GM19193 (cell line): ENCODE measurements around the gene ELOB.

Source experiments
- POLR2A ChIP-seq: IDR thresholded peaks from 4 replicates; pipeline ENCODE4 v1.6.1; 2011; ENCODE audit not compliant: insufficient read depth, insufficient read length; ENCODE audit errors: extremely low read depth

ELOB gene

DNA sequence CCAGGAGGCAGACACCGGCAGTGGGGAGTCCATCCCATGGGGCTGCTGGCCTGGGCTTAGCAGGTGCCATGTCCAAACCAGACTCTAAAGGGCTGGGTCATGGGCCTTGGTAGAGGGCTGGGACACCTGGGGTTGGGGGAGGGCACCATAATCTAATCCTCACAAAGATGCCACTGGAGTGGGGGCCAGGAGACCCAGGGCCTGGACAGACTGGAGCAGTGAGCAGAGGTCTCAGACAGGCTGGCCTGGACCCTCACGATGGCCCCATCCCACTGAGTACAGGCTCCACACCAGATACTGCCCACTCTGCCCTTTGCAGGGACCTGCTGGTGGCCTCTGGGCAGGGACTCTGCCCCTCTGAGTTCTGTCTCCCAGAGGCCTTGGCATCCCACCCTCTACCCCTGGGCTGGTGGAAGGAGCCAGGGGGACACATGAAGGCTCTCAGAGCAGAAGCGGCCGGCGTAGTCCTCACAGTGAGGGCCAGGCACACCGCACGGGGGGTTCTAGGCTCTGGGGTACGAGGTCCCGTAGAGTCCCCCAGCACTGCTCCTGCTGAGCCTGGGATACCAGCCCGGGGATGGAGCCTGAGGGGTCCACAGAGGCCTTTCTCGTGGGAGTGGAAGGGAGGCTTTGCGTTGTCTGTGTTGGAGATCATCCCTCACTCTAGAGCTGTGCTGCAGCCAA is 34.6 kb downstream of the ELOB start:
- TF ChIP-seq POLR2A = no peak

DNA sequence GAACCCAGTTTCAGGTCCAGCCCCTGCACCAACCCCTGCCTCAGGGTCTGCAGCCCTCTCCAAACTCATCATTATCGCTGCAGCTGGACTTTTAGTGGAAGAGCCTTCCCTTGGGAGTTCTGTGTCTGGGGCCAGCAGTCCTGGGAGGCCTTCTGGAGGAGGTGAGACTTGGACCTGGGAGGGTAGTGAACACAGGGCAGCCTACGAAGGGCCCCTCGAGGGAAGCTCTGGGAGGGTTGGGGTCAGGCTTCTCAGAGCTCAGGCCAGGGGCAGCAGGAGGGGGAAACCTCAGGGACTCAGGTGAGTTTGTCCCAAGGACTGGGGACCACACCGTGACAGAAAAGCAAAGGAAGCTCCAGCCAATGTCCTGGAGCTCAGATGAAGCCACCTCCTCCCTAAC is 35.9 kb downstream of the ELOB start:
- TF ChIP-seq POLR2A = no peak

DNA sequence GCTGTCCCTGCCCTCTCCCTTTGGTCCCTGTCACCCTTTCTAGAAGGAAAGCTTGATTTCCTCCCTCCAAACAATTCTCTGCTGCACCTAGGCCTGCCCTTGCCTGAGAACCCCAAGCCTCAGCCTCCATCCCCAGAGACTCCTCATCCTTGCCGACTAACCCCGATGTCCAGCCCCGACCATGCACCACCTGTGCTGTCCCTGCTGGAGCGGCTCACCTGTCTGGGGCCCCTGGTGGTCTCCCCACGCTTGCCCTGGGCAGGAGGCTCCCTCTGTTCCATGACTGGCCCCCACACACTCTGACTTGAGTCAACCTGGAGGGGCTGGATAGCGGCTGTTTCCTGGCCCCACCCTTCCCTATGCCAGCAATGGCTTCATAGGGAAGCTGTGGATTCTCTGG is 36.6 kb downstream of the ELOB start:
- TF ChIP-seq POLR2A = no peak

DNA sequence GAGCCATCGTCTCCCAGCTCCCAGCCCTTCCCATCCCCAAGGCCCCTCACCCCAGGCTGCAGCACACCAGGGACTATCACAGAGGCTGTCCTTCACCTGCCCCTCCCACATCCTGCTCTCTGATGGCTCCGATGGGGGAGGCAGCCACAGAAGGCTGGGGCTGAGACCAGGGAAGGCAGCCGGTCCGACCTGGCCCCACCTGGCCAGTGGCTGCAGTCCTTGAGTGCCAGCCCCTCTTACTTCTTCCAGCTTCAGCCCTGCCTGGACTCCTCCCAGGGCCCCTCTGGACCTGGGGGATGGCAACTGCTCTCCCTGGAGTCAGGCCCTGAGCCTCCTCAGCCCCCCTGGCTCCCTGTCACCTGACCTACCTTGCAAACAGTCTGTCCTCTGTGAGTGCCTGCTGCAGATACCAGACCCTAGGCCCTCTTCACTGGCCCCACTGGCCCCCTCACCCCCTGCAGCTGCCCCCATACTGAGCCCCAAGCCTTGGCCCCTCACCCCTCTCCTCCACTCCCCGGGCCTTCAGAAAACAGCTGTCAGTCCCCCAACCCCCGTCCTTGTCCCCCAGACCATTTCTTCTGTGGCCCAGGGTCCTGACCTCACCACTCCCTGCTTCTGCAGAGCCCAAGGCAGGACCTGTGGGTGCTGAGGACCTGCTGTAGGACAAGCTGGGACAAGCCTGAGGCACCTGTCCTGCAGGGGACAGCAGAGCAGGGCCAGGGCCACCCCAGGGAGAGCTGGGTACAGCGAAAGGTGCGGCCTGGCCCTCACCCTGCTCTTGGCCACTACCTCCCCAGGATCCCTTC is 37.3 kb downstream of the ELOB start:
- no peak for TF ChIP-seq POLR2A

DNA sequence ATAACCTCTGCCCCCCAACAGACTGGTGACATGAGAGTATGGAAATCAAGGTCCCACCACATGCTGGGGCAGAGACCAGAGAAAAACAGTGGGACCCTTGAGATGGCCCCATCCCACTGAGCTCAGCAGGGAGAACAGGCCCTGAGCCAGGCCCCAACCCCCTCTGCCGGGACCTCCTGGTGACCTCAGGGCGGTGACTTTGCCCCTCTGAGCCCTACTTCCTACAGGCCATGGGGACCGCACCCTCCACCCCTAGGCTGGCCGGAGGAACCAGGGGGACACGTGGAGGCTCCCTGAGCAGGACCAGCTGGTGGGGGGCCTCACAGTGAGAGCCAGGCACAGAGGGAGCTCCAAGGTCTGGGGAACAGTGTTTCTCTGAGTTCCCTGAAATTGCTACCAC is 38.5 kb downstream of the ELOB start:
- TF ChIP-seq POLR2A = no peak

DNA sequence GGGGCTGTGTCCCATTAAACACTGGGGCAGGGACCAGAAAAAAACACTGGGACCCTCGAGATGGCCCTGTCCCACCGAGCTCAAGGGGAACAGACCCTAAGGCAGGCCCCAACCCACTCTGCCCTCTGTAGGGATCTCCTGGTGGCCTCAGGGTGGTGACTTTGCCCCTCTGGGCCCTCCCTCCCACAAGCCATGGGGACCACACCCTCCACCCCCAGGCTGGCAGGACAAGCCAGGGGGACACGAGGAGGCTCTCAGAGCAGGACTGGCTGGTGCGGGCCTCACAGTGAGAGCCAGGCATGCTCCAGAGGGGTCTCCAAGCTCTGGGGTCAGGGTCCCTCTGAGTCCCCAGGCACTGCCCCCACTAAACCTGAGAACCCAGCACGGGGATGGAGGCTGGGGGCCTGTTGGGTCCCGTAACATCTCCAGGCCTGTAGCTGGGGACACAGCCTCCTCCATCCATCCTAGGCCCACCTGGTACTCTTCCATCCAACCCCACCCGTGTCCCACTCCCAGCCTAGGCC is 39.1 kb downstream of the ELOB start:
- no peak for TF ChIP-seq POLR2A

DNA sequence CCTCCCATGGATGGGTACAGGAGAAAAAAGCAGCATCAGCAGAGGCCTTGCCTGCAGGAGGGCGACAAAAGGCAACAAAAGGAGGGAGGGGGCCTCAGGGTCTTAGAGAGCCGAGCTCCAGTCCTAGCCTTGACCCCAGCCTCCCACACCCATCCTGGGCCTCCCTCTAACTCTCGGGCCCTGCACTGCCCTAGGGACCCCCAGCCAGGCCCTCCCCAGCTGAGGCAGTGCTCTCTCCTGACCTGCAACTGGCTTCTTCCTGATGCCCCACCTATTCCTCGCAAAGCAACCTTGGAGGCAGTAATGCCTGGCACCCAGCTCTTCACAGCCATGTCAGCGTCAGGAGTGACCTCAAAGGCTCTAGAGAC is 39.9 kb downstream of the ELOB start:
- no peak for TF ChIP-seq POLR2A

DNA sequence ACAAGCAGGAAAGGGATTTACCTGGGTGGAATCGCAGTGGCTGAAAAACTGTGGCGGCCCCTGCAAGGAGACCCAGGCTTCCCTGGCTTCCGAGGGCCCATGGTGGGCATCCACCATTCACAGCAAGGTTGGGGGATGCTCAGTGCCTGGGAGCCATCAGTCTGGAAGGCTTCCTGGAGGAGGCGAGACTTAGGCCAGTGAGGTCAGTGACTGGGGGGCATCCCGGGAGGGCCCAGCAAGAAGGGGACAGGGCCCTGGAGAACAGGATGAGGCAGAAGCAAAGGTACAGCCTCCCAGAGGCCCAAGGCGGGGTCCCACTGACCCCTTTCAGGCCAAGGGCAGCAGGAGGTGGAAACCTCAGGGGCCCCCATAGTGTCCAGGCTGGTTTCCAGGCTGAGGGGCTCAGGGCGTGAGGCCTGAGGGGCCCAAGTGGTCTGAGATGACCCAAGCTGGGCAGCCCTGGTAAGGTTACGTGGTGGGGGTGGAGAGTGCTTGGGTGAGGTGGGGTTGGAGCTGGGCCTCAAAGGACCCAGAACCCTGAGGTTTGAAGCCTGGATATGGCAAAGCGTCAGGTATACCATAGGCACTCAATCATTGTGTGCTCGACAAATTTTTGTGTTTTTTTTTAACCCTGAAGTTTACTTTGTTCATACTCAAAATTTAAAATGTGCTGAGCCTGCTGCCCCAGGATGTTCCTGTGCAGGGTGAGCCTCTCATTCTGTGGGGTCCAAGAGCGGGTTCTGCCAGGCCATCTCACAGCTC is 40.4 kb downstream of the ELOB start:
- TF ChIP-seq POLR2A = no peak

DNA sequence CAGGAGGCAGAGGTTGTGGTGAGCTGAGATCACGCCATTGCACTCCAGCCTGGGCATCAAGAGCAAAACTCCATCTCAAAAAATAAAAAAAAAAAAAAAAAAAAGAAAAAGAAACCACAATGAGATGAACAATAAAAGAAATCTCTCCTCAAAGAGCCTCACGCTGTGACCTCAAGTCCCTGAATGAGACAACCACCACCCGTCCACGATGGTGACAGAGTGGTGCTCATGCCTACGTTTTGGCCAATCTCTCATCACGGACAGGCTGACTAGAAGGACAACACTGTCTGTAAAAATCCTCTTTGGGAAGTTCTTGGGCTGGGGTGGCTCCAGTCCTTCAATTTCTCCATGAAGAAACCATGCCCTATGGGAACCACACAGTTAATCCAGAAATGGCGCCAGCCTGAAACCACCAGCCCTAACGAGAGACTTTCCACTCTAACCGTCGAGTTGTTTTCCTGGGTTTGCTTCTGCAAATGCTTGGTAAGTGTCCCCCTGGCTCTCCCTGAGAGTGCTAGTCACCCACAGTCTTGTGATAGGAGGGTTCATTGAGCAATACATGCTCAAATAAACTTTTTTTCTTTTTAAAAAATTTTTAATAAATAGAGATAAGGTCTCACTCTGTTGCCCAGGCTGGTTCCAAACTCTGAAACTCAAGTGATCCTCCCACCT is 42.1 kb downstream of the ELOB start:
- TF ChIP-seq POLR2A = no peak

DNA sequence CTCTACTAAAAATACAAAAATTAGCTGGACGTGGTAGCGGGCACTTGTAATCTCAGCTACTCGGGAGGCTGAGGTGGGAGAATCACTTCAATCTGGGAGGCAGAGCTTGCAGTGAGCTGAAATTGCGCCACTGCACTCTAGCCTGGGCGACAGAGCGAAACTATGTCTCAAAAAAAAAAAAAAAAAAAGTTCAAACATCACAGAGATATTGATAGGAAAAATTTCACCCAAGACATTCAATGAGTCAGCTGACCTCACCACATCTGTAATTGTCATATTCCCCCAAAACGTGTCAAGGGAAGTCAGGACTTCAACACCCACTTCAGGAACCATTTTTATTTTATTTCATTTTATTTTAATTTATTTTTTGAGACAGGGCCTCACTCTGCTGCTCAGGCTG is 49.0 kb downstream of the ELOB start:
- TF ChIP-seq POLR2A = no peak

DNA sequence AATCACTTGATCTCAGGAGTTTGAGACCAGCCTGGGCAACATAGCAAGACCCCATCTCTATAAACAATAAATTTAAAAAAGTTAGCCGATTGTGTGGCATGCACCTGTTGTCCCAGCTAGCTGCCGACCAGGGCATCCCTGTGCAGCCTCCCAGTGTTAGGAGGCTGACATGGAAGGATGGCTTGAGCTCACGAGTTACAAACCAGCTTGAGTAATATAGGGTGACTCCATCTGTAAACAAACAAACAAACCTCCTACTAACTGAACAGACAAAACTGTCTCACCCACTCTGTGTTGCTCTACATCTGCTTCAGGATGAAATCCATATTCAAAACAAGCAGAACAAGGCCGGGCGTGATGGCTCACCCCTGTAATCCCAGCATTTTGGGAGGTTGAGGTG is 50.2 kb downstream of the ELOB start:
- no peak for TF ChIP-seq POLR2A

DNA sequence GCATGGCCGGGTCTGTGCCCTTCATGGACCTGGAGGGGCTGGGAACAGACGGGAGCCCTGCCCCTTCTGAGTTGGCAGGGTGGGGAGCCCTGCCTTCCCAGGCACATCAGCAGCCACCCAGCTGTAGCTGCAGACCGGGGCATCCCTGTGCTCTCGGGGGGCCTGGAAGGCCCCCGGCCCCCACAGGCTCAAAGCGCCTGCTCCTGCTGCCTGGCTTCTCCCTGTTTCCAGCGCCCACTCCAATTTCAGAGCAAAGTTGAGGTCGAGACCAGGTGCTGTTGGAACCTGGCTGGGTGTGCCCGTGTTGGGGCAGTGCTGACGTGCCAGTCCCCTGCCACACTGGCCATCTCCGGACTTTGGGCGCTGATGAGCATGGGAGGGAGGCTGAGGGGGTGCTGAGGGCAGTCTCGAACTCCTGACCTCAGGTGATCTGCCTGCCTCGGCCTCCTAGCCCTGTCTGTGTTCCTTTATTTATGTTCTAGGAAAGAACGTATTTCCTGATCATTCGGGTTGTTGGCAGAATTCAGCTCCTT is 52.2 kb downstream of the ELOB start:
- TF ChIP-seq POLR2A = no peak

DNA sequence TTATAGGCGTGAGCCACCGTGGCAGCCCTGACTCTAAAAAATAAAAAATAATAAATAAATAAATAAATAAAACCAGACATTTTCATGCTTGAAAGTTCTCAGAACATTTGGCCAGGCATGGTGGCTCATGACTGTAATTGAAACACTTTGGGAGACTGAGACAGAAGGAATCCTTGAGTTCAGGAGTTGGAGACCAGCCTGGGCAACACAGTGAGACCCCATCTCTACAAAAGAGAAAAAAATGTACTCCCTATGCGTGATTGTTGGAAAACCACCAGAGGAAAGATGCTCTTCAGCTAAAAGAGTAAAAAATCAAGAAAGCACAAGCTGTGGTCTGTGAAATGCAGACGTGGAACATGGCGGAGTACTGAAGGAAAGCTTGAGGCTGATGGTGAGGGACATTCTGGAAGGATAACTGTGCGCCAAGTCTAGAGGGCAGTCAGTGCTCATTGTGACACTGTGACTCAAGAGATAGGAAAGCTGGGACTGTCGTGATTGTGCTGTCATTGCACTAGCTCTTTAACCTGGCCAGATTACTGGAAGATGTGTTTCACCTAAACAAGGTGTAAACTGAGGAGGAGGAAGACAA is 52.9 kb downstream of the ELOB start:
- no peak for TF ChIP-seq POLR2A
